Measurements from ENCODE around the gene ASS1.

ASS1 gene

DNA sequence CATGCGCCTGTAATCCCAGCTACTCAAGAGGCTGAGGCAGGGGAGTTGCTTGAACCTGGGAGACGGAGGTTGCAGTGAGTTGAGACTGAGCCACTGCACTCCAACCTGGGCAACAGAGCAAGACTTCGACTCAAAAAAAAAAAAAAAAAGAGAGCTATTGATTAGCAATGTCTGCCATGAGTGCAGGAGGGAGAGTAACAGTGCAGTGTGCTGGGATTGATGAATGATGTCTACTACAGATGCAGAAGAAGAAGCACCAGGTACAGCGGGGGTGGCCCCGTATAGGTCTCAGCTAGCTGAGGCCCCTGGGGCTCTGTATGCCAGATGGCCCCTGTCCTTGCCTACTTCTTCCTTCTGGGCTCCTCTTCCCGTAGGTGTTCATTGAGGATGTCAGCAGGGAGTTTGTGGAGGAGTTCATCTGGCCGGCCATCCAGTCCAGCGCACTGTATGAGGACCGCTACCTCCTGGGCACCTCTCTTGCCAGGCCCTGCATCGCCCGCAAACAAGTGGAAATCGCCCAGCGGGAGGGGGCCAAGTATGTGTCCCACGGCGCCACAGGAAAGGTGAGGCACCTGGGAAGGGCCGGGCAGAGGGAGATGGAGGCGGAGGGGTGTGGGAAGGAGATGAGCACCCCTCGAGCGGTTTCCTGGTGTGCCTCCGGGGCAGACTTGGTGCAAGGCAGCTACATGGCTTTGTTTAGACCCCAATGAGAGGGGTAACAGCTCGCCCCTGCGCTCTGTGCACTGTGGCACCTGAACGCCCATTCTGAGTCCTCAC is 13.5 kb downstream of the ASS1 start:
- DNase-seq = no peak

DNA sequence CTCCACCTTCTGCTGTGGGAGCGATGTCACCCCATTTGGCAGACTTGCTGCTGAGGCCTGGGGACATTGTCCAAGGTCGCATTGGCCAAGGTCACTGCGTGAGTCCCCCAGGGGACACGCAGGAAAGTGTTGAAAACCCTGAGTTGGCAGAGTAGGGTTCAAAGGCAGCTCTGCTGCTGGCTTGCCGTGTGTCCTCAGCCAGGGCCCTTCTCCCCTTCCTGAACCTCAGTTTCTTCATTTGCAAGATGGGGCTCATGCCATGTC is 14.0 kb downstream of the ASS1 start:
- DNase-seq = no peak

DNA sequence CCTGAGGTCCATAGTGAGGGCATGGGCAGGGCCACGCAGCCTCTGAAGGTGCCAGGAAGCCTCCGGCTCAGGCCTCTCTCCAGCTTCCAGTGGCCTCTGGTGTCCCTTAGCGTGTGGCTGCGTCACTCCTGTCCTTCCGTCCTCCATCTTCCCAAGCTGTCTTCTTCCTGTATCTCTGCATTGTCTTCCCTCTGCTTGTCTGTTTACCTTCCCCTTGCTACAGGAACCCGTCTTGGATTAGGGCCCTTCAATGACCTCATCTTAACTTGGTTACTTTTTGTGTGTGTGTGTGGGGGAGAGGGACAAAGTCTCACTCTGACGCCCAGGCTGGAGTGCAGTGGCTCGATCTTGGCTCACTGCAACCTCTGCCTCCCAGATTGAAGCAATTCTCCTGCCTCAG is 14.4 kb downstream of the ASS1 start:
- no peak for DNase-seq

DNA sequence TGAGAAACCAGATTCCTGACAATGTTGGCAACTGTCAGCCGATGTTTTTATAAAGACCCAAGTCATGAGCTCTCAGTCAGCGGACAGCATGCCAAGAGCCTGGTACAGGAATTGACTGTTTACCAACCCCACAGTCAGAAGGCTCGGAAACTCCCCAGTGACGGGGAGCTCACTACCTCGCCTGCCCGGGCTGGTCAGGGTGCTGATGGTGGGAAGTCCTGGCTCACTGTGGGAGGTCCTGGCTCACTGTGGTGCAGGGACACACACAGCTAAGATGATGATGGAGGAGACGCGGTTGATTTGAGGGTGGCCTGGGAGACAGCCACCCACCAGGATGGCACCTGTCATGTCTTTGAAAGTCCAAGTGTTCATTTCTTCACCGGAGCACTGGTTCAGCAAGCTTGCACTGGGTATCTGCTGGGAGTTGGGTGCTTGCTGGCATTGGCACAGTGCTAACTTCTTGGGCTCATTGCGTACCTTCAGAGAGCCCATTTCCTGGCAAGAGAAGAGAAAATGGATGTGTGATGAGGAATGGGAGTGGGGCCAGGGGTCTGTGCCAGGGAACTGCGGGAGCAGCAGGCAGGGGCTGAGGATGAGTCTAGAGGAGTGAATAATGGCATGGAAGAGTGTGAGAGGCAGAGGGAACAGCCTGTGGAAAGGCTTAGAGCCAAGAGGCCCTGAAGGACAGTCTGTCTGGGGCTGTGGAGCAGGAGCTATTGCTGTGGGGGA is 15.3 kb downstream of the ASS1 start:
- no peak for DNase-seq

DNA sequence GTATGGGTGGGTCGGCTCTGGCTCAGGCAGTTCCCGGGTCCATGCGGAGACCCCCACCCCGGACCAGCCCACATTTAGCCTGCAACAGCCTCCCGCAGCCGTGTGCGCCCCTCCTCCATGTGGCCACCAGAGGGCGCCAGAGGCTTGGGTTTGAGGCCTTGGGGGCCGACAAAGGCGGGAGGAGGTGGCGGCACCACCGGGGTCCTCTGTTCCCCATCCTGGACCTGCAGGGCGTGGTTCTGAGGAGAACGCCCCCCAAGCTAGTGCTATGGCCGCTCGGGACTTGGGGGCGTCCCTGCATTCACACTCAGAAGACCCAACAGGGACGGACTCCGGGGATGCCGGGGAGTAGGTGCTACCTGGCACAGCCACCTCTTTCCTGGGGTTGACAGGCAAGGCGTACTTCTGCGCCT is 16.5 kb downstream of the ASS1 start:
- peak; percentile 74 for DNase-seq

DNA sequence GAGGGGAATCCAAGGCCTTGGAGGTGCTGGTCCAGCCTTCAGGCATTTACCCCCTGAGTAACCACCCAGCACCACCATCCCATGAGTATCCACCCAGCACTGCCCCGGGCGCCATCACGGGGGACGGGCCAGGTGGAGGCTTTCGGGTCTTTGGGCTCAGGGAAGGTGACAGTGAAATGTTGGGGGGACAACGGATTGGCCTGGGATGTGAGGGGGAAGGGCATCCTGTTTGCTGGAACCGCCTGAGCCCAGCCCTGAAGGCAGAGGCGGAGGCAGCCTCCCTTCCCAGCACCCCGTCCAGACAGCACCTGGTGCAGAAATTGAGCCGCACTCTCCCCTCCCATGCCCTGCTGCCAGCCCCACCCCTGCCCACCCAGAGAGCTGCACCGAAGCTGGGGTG is 17.0 kb downstream of the ASS1 start:
- DNase-seq = no peak

DNA sequence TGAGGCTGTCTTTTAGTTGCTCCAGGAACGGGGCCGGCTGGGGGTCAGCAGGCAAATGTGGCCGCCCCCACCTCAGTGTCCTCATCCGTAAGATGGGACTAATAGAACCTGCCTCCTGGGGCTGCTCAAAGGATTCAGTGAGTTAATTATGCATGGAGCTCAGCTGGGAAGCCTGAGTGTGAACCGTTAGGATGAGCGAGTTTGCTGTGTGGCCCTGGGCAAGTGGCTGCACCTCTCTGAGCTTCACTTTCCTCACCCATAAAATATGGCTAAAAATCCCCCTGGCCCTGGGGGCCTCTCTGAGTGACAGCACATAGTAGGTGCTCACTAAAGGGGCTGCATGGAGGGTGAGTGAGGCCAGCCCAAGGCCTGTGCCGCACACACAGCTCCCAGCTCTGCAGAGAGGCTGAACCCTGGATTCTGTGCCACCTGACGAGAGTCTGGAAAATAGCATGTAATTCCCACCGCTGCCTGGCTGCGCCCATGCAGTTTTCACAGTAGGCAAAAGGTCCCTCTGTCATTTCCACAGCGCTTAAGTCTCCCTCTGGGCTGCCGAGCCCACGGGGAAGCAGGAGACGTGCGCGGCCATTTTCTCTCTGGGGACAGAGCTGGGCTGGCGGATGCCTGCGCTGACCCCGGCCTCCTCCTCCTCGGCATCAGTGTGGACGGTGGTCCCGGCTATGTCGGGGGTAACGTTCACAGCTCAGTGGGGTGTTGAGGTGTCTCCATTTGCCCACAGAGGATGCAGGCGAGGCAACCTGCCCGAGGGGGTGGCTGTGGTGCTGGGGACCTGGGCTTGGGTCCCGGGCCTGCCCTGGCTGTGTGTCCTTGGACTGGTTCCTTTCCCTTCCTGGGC is 18.2 kb downstream of the ASS1 start:
- no peak for DNase-seq

DNA sequence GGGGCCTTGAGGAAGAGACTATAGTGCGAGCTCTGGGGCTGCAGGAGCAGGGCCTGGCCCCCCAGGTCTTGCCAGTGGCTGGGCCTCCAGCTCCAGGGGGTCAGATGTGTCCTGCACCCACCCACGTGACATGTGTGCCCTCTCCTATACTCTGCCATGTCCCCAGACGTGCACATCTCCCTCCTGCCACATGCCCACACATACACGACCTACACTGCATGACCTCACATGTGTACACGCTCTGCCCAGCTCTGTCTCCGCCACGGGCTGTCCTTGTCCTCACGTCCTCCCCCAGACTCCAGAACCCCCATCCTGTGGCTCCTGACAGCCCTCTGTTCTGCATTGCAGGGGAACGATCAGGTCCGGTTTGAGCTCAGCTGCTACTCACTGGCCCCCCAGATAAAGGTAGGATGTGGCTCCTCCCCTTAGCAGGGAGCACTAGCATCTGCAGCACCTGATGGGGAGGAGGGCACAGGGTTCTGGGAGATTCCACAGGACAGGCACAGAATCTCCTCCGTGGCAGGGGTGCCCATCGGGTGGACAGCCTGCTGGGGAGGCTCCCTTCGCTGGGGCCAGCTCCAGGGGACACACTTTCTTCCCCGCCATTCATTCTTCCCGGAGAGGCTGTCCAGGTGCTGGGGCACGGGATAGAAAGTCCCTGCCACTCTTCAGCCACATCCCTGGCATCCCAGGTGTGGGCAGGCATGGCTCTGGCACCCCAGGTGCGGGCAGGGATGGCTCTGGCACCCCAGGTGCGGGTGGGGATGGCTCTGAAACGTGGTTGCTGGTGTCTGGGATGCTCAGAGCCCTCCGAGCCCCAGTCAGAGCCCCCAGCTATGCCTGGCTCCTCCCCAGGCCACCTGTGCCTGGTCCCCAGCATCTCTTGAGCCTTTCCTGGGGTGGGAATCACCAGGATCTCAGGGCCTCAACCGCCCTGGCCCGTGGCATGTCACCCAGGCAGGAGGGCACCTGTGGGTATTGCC is 19.3 kb downstream of the ASS1 start:
- DNase-seq = no peak

DNA sequence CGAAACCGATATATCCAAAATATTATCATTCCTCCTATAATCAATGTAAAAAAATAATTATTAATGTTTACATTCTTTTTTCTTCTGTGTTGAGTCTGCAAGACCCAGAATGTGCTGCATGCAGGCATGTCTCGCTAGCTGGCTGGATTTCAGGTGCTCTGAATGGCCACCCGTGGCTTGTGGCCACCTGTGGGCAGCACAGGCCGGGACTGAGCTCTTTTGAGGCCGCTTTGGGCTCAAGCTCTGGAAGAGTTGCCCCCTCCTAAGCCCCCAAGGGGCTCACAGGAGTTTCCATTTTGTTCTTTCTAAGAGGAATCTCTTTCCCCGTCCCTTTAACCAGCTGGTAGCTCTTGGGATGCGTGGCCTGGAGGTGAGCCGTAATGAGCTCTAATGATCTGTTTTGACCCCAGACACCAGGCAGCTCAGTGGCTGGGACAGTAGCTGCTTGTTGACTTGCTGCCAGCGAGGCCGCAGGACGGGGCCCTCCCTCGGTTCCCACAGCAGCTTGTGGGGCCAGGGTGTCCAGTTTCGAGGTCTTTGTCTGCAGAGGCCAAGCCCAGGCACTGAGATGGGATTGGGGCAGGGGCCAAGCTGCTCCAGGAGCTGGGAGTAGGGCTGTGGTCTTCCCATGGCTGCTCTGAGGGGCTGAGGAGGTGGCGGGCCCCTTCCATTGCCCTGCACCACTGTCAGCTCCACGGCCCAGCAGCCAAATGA is 20.8 kb downstream of the ASS1 start:
- DNase-seq = no peak

DNA sequence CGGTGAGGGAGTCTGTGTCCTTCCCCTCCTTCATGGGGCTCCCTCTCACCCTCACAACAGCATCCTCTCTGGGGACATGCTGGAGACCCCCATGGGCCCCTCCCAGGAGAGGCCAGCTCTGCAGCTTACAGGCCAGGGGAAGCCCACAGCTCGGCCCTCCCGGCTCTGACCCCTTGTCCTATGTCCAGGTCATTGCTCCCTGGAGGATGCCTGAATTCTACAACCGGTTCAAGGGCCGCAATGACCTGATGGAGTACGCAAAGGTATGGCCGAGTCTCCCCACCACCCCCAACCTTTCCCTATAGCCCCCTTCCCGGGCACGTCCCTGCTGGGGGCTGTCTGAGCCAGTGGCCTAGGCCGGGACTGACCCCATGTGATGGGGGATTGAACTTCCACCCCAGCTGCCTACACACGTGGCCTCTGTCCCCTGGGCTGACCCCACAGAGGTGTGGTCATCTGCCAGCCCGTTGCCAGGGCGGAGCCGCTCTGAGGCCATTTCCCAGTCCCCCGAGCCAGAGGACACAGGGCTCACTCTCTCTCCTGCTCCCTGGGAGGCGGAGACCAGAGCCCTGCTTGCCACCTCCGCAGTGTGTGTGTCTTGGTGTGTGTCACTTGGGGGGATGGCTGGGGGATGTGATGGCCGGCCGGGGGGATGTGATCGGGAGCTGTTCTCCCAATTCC is 21.9 kb downstream of the ASS1 start:
- DNase-seq = no peak

DNA sequence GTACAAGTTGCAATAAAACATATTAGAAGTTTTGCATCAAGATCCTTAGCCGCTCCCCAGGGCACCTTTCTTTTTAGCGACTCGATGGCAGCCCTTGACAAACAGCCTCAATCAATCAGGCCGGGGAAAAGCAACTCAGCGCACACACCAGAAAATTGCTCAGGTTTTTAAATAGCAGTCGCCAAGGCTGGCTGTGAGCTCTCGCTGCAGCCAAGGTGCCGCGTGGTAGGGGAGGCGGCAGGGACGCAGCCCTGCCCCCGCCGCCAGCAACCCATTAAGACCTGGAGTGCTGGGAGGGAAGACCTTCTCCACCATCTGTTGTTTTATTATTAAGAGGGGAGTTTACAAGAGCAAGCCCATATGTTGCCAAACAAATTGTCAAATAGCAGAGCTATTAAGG is 22.6 kb downstream of the ASS1 start:
- no peak for DNase-seq

DNA sequence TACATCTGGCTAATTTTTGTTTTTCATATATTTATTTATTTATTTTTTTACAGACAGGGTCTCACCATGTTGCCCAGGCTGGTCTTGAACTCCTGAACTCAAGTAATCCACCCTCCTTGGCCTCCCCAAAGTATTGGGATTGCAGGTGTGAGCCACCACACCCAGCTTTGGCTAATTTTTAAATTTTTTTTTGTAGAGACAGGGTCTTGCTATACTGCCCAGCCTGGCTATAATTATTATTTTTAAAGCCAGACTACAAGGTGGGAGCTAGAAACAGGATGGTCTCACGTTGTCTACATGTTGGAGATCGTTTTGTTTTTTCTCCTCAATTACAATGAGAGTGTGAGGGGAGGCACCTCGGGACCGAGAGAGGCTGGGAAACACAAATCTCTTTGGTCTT is 23.8 kb downstream of the ASS1 start:
- no peak for DNase-seq

DNA sequence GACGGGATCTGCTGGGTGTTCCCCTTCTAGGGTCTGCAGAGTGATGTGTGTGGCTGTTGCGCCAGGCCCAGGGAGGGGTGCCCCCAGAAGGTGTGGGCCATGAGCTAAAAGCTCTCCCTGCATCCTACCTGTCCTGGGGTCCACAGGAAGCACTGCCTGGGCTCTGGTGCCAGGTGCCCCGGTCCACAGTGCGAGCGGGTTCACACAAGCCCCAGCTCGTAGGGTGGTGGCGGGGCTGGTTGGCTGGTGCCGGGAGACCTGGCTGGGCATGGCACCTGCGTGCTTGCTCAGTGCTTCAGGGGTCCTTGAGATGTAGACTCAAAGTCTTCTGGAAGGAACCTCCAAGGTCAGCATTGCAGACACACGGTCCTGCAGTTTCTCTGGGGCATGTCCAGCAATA is 25.5 kb downstream of the ASS1 start:
- no peak for DNase-seq

DNA sequence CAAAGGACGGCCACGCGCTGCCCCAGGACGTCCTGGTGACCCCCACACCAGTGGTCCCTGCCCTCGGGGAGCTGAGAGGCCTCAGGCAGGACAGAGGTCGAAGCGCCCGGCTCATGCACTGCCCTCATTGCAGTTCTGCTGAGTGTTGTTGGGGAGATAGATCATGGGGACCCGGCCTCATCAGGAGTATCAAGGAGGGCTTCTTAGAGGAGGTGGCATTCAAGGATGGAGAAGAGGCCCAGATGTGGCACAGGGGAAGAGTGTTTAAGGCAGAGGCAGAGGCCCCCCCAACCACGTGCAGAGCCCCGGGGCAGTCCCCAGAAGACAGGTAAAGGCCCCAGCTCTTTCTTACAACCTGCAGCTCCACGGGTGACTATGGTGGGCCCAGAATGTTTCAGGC is 26.2 kb downstream of the ASS1 start:
- DNase-seq = no peak

DNA sequence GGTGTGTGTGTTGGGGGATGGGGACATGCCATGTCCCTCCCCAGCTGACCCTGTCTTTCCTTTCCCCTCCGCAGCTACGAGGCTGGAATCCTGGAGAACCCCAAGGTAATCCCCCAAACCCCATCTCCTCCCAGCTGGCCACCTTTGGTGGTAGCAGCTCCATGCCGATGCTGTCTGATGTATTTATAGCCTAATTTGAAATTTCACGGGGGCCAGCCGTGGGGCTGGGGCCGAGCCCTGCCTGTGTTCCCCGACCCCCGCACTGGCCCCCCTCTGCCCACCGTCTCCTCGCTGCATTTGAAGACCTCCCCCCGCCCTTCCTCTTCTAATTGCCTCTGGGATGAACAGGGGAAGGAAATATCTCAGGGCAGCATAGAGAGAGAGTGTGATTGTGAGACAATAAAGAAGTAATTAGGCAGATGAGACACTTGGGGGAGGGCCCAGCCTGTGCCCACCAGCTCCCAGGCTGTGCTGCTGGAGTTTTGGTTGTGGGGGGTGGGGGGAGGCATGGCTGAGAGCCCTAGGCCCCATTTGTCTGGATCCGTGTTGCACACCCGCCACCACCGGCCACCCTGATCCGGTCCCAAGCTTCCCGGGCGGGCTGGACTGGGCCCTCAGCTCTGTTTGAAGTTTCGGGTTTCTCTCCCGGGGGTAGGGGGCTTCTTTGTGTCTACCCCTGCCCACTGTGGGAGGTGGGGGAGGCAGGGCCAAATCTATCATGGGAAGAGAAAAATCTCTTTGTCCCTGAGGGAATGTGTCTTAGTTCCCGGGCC is 26.8 kb downstream of the ASS1 start:
- no peak for DNase-seq

DNA sequence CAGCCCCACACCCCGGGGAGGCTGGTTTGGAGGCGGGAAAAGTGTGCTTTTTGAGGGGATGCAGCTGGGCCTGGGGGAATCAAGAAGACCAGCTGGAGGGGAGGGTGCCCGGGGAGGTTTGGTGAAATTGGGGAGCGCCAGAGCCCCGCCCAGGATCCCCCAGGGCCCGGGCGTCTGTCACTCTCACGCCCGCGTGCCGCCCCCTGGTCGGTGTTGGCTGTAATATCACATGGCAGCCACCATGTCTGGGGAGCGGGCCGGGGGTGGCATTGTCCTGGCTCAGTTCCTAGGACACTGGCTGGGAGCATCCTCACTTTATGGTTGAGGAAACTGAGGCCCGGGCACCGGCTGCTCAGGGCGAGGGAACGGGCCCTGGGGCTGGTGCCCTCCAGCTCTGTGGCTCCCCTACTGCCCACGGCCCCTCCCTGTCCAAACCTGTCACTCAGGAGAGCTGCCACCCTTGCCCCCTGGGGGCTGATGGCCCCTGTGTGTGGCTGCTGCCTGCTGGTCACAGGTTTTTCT is 27.5 kb downstream of the ASS1 start:
- no peak for DNase-seq

DNA sequence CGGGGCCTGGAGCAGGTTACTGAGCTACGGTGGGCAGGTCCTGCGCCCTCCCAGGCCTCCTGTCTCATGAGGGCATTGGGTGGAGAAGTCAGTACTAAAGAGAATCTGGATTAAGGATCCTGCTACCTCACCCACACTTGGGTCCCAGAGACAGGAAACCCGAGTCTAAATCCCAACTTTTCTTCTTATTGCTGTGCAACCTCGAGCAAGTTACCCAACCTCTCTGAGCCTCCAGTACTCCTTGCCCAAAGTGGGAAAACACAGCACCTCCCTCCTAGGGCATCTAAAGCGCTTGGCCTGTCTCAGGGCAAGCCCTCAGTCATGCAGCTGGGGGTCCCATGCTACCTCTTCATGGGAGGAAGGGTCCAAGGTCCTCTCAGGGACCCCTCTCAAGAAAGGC is 28.2 kb downstream of the ASS1 start:
- DNase-seq = no peak

DNA sequence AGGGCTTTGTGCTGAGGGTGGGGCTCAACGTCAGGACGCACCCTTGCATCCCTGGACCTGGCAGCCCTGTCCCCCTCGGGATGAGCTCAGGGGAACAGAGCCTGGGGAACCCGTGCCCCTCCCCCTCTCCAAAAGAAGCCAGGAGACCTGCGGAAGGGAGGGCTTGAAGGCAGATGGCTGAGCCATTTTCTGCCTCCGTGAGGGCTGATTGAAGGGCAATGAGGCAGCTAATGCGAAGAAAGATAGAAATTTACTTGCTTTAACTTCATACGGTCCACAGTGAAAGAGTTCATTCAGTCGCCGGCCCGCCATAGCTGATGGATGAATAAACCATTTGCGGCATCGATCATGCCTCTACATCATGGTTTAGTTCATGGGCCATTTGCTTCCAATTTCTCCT is 28.8 kb downstream of the ASS1 start:
- DNase-seq = no peak

DNA sequence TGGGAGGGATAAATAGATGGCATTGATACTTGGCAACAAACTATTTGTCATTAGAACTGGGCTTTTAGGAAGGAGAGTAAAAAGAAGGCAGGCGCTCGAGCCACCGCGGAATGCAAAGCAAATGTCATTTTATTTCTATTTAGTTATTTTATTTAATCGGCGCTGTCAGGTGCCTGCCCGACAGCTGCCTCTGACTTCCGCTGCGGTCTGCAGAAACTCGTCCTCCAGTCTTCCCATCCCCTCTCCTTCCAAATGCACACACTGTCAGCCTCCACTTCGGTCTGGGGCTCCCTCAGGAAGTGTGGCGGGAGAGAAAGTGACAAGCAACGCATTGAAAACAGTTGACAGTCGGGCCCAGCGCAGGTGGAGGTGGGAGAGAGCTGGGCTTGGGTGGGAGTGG is 29.3 kb downstream of the ASS1 start:
- no peak for DNase-seq

DNA sequence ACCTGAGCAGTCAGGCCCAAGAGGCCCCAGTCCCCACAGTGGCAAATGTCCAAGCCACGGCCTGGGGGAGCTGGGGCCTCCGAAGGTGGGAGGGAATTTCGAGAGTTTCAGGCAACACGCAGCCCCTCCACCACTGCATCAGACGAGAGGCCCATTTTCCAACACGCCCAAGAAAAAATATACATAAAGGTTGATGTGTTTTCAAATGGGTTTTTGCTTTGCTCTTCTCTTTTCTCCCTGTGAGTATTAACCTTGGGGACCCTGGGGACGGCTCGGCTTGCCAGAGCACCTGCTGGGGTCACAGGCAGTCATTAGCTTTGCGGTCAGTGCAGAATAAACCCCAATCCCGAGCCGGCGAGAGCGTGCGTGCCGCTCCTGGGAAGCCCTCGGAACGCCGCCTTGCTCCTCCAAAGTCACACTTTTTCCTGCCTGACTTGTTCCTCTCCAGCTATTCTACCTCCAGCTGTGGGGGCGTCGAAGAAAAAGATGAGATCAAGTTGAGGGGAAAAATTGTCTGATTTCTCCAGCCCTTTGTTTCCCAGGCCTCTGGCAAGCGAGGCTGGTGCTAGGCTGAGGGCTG is 31.5 kb downstream of the ASS1 start:
- DNase-seq = no peak

All from RPMI8226 (cell line).